ENCODE measurements around the gene ZMYND8.
"Not testable (repeated sequence)": the region's sequence is repeated elsewhere in the genome, so short reads cannot be mapped to it uniquely, and the experiment has no call there.

The ZMYND8 gene

GRCh38 chr20:47310729-47311128 is 45.8 kb downstream of the ZMYND8 start:
- DNase-seq (ENCODE audit: low spot score): no peak

GRCh38 chr20:47309806-47310426 is 46.6 kb downstream of the ZMYND8 start:
- no peak for DNase-seq (ENCODE audit: low spot score)

- DNase-seq (ENCODE audit: low spot score): no peak
Observed at GRCh38 chr20:47309394-47309793, 47.1 kb downstream of the ZMYND8 start.

- not testable (repeated sequence) for DNase-seq (ENCODE audit: low spot score)
Observed at GRCh38 chr20:47307569-47307968, 48.9 kb downstream of the ZMYND8 start.

GRCh38 chr20:47306755-47307370 is 49.6 kb downstream of the ZMYND8 start:
- DNase-seq (ENCODE audit: low spot score): no peak

- DNase-seq (ENCODE audit: low spot score): no peak
Observed at GRCh38 chr20:47306095-47306494, 50.4 kb downstream of the ZMYND8 start.

GRCh38 chr20:47305667-47306066 is 50.8 kb downstream of the ZMYND8 start:
- DNase-seq (ENCODE audit: low spot score): no peak

- DNase-seq (ENCODE audit: low spot score): no peak
Observed at GRCh38 chr20:47304287-47304686, 52.2 kb downstream of the ZMYND8 start.

GRCh38 chr20:47303736-47304135 is 52.8 kb downstream of the ZMYND8 start:
- no peak for DNase-seq (ENCODE audit: low spot score)

- no peak for DNase-seq (ENCODE audit: low spot score)
Observed at GRCh38 chr20:47300071-47300470, 56.4 kb downstream of the ZMYND8 start.

GRCh38 chr20:47298624-47299023 is 57.9 kb downstream of the ZMYND8 start:
- no peak for DNase-seq (ENCODE audit: low spot score)

- DNase-seq (ENCODE audit: low spot score): no peak
Observed at GRCh38 chr20:47297746-47298145, 58.8 kb downstream of the ZMYND8 start.

GRCh38 chr20:47296950-47297349 is 59.5 kb downstream of the ZMYND8 start:
- DNase-seq (ENCODE audit: low spot score): no peak

GRCh38 chr20:47295921-47296426 is 60.5 kb downstream of the ZMYND8 start:
- DNase-seq (ENCODE audit: low spot score): no peak

- no peak for DNase-seq (ENCODE audit: low spot score)
Observed at GRCh38 chr20:47295129-47295813, 61.2 kb downstream of the ZMYND8 start.

GRCh38 chr20:47293631-47294030 is 62.9 kb downstream of the ZMYND8 start:
- no peak for DNase-seq (ENCODE audit: low spot score)

GRCh38 chr20:47292581-47292980 is 63.9 kb downstream of the ZMYND8 start:
- DNase-seq (ENCODE audit: low spot score): no peak

- no peak for DNase-seq (ENCODE audit: low spot score)
Observed at GRCh38 chr20:47290666-47291430, 65.7 kb downstream of the ZMYND8 start.

- no peak for DNase-seq (ENCODE audit: low spot score)
Observed at GRCh38 chr20:47290008-47290407, 66.5 kb downstream of the ZMYND8 start.

- DNase-seq (ENCODE audit: low spot score): no peak
Observed at GRCh38 chr20:47289096-47289495, 67.4 kb downstream of the ZMYND8 start.

GRCh38 chr20:47288530-47288929 is 68.0 kb downstream of the ZMYND8 start:
- DNase-seq (ENCODE audit: low spot score): not testable (repeated sequence)

GRCh38 chr20:47287609-47288144 is 68.8 kb downstream of the ZMYND8 start:
- no peak for DNase-seq (ENCODE audit: low spot score)
